ENCODE results near the gene PRCC.
A peak's percentile ranks its signal among the peaks of the same experiment; 100 is the strongest.

The PRCC gene

GRCh38 chr1:156833603-156834002, 66.3 kb downstream of the PRCC start:
- Histone ChIP-seq H3K27me3 (replicated peaks; ENCODE audit: control insufficient read depth, insufficient read depth, low read length) (no peaks in the 10 kb centered on the region), H3K4me3 (replicated peaks; ENCODE audit: low read depth, low read length) (no peak overlapping the region), H3K36me3 (ENCODE audit: control insufficient read depth, insufficient read depth, low read length) (no peaks in the 10 kb centered on the region)
- TF ChIP-seq CTCF (IDR thresholded peaks at IDR 0.05; ENCODE audit: insufficient read depth, low read length, poor library complexity, severe bottlenecking), result no peak
- DNase-seq (ENCODE audit: extremely low read depth, insufficient read length), result no peak

GRCh38 chr1:156834322-156834721, 67.0 kb downstream of the PRCC start:
- TF ChIP-seq CTCF (IDR thresholded peaks at IDR 0.05; ENCODE audit: insufficient read depth, low read length, poor library complexity, severe bottlenecking), result no peak
- DNase-seq (ENCODE audit: extremely low read depth, insufficient read length), result no peak
- Histone ChIP-seq H3K27me3 (replicated peaks; ENCODE audit: control insufficient read depth, insufficient read depth, low read length) (no peaks in the 10 kb centered on the region), H3K4me3 (replicated peaks; ENCODE audit: low read depth, low read length) (no peak overlapping the region), H3K36me3 (ENCODE audit: control insufficient read depth, insufficient read depth, low read length) (no peaks in the 10 kb centered on the region)

GRCh38 chr1:156836041-156836654, 68.8 kb downstream of the PRCC start:
- H3K27me3 ChIP-seq (replicated peaks; ENCODE audit: control insufficient read depth, insufficient read depth, low read length), result no peaks in the 10 kb centered on the region; the same call in 1 of the 2 replicates
- peak; percentile 70 for DNase-seq (ENCODE audit: extremely low read depth, insufficient read length)
- no peak overlapping the region for H3K4me3 ChIP-seq (replicated peaks; ENCODE audit: low read depth, low read length)
- H3K36me3 ChIP-seq (ENCODE audit: control insufficient read depth, insufficient read depth, low read length), result no peaks in the 10 kb centered on the region
- TF ChIP-seq CTCF (IDR thresholded peaks at IDR 0.05; ENCODE audit: insufficient read depth, low read length, poor library complexity, severe bottlenecking), result no peak

GRCh38 chr1:156836892-156837291, 69.6 kb downstream of the PRCC start:
- H3K27me3 ChIP-seq (replicated peaks; ENCODE audit: control insufficient read depth, insufficient read depth, low read length), result no peaks in the 10 kb centered on the region; the same call in 1 of the 2 replicates
- H3K36me3 ChIP-seq (ENCODE audit: control insufficient read depth, insufficient read depth, low read length), result no peaks in the 10 kb centered on the region
- no peak for TF ChIP-seq CTCF (IDR thresholded peaks at IDR 0.05; ENCODE audit: insufficient read depth, low read length, poor library complexity, severe bottlenecking)
- H3K4me3 ChIP-seq (replicated peaks; ENCODE audit: low read depth, low read length), result no peak overlapping the region
- DNase-seq (ENCODE audit: extremely low read depth, insufficient read length), result no peak

GRCh38 chr1:156838972-156839371, 71.6 kb downstream of the PRCC start:
- DNase-seq (ENCODE audit: extremely low read depth, insufficient read length), result no peak
- H3K36me3 ChIP-seq (ENCODE audit: control insufficient read depth, insufficient read depth, low read length), result no peaks in the 10 kb centered on the region
- no peaks in the 10 kb centered on the region; the same call in none of the 2 replicates for H3K27me3 ChIP-seq (replicated peaks; ENCODE audit: control insufficient read depth, insufficient read depth, low read length)
- TF ChIP-seq CTCF (IDR thresholded peaks at IDR 0.05; ENCODE audit: insufficient read depth, low read length, poor library complexity, severe bottlenecking), result peak; percentile 90
- no peak overlapping the region for H3K4me3 ChIP-seq (replicated peaks; ENCODE audit: low read depth, low read length)
